Thyroid gland (tissue), 4 donors: ENCODE results near the gene MEIS1.

ENCODE experiments used
- POLR2A ChIP-seq, 2 donors: fragments of 450-650 bp; IDR thresholded peaks; one replicate each; pipeline ENCODE4 v1.6.1; 2017; ENCODE audit warnings: antibody characterized with exemption in 2 of 2, mild to moderate bottlenecking in 2 of 2, moderate library complexity in 1 of 2
- TF ChIP-seq, protein P1 (sequence below), 6 experiments: fragments of 200-600 bp in 3 of 6; fragments of 450-650 bp in 3 of 6; sonication (generic) in 3 of 6; IDR thresholded peaks; one replicate each; pipeline ENCODE4 v1.5.1; 2016 to 2019; ENCODE audit warnings: antibody characterized with exemption in 6 of 6, mild to moderate bottlenecking in 2 of 6, inconsistent platforms in 1 of 6, moderate library complexity in 1 of 6

DNA sequence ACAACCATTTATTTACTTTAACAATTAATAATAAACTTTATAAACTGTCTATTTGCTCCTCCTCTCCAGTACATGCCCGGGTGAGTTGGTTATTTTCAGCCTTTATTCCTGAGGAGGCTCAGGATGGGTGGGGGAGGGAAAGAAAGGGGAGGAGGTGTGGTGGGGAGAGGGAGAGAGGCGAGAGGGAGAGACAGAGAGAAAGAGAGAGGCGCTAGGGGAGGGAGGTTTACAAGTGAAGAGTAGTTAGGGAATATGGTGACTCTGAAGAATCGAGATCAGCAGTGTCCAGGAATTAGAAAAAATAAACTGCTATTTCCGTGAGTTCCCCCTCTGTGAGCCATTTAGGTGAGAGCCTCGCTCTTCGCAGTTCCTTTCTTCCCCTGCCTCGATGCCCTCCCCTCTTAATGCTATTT lies 138.9 kb downstream of the MEIS1 start:
- TF ChIP-seq, protein P1, sequence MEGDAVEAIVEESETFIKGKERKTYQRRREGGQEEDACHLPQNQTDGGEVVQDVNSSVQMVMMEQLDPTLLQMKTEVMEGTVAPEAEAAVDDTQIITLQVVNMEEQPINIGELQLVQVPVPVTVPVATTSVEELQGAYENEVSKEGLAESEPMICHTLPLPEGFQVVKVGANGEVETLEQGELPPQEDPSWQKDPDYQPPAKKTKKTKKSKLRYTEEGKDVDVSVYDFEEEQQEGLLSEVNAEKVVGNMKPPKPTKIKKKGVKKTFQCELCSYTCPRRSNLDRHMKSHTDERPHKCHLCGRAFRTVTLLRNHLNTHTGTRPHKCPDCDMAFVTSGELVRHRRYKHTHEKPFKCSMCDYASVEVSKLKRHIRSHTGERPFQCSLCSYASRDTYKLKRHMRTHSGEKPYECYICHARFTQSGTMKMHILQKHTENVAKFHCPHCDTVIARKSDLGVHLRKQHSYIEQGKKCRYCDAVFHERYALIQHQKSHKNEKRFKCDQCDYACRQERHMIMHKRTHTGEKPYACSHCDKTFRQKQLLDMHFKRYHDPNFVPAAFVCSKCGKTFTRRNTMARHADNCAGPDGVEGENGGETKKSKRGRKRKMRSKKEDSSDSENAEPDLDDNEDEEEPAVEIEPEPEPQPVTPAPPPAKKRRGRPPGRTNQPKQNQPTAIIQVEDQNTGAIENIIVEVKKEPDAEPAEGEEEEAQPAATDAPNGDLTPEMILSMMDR (IDR thresholded peaks at IDR 0.05), result no peak
- TF ChIP-seq POLR2A (IDR thresholded peaks at IDR 0.05), result no peak
